ENCODE data around the gene SDSL.

Gene SDSL

DNA sequence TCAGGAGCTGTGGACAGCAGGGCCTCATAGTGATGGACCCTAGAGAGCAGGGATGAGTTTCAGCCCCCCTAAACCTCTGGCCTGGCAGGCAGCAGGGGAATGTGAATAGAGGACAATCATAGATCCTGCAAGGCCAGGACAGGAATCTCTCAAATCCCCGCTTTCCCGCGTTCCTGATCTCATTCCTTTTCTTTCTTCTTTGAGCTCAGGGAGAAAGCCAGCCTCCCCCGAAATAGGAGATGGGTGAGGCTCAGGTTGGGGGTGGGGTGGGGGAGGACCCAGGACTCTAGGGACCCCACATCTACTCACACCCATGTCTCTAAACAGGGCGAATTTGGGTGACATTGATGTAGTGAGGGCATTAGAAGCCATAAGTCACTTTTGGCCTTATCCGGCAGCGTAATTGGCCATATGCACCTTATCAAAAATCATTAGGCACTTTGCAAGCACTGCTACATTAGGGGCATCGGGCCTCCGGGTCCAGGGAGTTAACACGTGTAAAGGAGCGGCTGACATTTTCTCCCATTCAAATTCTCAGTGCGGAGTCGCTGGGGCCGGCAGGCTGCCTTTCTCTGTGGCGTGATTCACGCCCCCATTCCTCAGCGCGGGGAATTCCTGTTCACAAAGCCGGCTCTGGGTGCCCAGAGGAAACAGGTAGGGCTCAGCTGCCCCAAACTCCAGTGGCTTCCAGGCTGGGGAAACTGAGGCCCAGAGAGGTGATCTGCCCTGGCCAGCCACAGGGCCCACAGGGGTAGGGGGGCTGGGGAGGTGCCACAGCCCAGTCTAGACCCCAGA, 48.0 kb downstream of the SDSL start:
- no peak for DNase-seq

DNA sequence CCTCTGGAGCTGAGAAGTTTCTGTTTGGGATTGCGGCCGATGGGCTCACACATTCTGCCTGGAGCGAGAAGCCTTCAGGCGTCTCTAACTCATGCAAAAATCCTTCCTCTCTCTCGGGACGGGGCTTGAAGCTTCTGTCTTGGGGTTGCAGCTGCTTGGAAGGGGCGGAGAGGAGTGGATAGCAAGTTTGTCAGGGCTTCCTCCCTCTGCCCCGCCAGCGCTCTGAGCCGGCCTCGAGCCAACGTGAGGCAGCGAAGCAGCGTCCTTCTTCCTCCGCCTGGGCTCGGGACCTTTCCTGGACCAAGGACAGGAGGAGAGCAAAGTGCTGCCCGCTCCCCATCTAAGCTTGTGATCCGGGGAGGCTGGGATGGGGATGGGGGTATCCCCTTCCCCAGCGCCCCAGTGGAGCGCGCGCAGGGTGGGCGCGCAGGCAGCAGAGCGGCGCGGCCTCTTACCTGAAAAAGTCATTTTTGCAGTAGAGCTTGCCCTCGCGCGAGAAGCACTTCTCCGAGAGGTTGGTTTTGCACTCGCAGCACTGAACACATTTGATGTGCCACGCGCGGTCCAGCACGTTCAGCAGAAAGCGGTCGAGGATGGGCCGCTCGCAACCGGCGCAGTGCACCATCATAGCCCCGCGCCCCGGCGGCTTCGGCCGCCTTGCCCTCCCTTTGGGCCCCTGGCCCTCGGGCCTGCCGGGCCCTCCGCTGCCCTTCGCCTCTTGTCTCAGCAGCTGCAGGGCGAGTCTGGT, 48.9 kb downstream of the SDSL start:
- no peak for DNase-seq

DNA sequence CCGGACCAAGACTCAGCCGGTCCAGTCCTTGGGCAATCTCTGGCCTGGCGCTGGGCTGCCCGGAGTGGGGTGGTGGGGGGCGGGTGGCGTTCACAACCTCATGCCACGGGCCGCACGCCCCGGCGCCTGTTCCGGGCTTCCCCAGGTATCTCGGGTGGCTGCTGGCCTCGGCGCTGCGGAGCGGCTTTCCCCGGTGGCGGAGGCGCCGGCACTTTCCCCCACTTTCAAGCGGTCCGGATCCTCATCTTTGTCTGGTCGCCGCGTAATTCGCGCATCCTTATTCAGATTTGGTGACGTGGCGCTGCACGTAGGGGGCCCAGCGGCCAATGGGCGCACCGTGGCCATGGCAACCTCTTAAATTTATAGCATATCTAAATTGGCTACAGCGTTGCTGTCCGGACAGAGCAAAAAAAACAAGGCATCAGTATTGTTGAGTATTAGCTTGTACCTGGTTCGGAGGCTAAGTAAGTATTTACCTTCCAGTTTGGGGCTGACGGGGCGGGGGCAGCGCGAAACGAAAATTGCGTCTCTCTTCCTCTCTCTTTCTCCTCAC, 49.5 kb downstream of the SDSL start, which contains the start of gene LHX5:
Gene LHX5 (minus strand): TSS at position 253 of the 553 bp plus-strand sequence. CDS start 373 bp downstream, outside the sequence.
- DNase-seq: no peak

DNA sequence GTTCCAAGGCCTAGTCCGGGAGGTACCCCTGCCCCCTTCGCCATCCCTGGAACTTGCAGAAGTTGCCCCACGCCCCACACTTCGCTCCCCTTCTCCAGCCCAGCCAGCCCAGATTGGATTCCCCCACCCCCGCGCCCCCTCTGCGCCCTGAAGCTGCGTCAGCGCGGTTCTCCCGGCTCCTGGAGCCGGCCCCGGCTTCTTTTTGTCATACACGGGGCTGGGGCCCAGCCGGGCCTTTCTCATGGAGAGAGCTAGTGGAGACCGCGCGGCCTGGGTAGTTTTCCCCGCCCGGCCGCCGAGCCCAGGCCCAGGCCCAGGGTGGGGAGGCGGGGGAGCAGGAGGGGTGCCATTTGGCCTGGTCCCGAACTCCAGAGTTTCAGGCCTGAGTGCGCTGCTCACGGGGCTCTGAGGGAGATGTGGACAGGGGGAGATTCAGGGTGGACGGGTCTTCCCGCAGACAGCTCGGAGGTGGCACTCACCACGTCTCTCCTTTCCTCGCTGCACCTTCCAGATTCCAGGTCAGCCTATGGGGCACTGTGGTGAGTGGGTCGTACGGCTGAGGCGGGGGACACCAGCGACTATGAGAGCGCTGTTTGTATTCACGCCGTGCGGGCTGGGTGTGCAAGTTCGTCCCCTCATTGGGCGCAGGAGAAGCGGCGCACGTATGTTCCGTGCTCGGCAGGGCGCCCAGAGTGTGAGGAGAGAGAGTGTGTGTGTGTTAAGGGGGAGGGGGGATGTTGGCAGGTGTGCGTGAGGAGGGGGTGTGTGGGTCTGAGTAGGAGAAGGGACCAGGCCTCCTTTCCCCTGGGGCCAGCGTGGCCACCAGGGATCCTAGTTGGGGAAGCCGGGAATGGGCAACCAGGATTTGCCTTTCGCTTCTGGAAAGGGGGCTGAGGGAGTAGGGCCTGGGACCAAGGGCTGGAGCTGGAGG, 50.3 kb downstream of the SDSL start:
- no peak for DNase-seq

DNA sequence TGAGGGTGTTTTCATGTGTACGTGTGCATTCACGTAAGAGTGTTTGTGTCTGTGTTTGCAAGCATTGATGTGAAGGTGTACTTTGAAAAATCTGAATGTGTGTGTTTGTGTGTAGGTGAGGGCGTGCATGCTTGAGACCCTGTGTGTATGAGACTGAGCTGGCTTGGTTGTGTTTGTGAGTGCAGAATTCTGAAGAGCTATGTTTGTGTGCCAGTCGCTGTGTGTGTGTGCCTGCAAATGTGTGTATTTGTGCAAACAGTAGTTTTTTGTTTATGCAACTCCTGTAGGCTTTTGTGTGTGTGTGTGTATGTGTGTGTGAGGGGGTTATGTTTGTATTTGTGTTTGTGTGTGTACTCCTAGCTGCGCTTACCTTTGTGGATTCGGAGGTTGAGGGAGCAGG, 51.2 kb downstream of the SDSL start:
- DNase-seq: no peak

DNA sequence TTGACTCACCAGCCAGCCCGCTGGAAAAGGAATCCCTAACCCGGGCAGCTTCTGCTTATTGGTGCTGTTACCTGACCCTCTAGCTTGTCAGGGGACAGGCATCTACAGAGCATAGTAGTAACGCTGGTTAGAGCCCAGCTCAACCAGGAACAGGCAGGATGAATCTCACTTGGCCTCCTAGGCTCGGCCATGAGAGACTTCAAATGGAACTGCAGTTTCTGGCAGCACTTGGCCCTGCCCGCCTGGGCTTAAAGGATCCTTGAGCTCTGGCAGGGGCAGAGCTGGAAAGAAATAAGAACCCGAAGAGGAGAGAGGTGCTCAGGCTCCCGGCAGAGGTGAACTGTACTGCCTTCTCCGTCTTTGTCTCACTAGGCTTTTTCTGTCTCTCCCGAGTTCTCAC, 51.8 kb downstream of the SDSL start:
- no peak for DNase-seq

DNA sequence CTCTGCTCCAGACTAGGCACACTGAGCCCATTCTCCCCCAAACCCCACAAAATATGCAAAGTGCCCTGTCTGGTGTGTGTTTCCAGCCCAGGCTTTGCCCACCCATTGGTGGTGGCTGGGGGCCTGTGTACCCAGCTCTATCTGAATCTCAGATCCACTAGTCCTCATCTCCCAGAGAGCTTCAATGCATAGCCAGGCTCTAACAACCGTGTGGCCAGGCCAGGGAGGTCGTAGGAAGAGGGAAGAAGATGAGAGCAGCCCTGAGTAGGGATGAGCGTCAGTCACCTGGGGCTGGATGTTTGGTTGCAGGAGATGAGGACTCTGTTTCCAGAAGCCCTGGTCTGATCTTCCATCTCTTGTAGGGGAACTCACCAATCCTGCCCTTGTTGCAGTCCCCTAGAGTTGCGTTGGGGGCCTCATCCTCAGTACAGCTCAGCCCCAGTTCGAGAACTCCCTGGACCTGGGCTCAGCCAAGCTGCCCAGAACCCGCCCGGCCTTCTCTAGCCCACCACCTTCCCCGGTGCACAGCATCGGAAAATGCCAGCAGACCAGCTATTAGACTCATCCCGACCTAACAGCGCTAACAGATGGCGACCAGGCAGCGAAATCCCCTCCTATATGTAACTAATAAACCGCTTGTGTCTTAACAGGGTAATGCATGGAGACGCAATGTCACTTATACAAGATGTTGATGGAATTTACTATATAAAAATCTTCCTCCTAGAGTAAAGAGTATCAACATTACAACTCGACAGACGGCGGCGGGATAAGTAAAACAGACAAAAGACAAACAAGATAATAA, 52.7 kb downstream of the SDSL start:
- DNase-seq: no peak

DNA sequence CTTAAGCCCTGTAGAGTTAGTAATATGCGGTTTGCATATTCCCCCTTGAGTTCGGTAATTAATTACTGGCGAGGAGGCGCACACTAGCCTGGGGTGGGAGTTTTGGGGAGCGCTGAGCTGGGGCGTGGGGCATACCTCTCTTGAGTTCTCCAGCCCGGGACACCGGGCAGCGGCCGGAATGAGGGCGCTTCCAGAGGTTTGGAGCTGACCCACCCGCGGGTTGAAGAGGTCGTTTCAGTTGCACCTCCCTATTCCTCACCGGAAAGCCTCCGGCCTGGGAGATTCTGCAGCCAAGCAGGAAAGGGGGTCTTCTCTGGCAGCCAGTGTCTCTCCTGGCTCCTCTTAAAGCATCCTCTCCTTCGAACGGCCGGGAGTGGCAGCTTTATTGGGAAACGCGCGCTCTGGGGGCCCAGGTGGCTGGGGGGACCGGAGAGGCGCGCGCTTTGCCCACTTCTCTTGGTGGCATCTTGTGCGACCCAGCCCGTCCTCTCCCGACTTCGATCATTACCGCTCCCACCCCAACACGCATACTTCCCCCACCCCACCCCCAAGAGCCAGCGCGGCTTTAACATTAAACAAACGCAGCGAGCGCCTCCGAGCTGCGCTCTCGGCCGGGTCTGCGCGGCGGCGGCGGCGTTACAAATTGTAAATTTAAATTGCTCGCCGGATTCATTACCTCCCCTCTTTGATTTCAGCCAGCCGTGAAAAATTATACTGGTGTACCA, 53.4 kb downstream of the SDSL start:
- no peak for DNase-seq

DNA sequence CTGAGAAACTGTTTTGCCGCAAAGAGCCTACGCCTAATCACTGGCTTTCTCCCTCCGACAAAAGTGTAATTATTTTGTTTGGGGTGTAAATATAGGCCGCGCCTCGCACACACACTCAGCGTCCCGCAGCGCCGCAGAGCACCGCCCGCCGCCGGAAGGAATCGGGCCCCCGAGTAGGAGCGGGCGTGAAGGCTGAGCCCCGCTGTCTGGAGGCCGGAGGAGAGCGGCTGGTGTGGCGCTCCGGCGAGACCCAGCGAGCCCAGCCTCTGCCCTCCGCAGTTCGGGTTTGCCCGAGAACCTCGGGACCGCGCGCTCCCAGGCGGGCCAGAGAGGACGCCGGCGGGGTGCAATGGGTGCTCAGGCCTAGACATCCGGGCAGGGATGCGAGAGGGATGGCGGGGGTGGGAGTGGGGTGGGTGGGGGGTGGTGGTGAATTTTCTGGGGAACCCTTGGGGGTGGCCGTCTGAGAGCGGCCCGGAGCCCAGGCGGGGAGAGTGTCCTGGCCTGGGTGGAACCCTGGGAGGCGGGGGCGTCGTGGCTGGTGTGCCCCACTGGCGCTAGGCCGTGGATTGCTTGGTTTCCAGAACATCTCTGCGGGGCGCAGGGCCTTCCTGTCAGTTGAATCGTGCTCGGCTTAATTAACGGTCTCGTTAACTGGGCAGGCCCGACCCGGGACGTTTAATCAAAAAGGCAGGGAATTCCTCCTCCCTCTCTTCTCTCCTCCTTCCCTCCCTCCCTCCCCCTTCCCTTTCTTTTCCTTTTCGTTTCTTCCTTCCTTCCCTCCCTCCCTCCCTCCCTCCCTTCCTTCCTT, 54.2 kb downstream of the SDSL start:
- no peak for DNase-seq

DNA sequence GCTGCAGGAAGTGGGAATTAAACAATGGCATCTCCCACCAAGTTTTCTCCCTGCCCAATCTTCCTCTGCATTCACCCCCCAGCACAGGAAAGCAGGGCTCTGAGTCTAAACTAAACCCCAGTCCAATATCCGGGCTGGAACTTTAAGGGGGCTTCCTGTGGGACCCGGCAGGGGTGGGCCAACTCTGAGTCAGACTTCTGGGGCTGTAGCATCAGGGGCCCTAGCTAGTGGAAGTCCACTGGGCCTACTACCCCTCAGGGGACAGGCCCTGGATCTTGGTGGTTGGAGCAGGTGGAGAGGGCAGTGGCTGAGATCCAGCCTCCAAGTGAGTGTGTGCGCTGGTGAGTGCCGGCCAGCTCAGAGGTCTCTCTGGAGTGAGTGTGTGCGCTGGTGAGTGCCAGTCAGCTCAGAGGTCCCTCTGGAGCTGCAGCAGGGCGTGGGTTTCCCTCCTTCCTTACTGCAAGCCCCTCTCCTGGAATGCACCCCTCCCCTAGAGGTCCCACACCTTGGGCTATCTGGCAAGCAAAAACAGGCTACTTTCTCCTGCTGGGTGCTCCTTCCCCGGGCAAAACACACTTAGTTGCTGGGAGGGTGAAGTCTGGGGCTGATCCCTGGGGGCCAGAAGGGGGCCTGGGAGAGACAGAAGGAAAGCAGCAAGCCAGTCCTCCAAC, 55.1 kb downstream of the SDSL start:
- no peak for DNase-seq

DNA sequence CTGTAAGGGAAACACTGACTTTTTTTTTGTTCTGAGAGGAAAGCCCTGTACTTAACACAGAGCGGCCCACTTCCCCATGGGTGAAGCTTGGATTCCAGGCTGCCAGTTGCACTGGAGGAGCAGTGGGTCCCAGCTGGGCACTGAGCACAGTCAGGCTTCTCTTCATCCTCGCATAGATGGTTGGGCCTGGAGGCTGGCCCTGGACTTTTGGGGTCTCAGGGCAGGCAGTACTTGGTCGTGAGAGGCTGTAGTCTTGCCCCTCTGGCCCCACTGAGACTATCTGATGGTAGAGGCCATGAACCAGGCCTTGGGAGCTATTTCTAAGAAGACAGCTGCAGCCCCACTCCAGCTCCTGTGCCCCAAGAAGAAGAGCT, 55.6 kb downstream of the SDSL start:
- DNase-seq: no peak

DNA sequence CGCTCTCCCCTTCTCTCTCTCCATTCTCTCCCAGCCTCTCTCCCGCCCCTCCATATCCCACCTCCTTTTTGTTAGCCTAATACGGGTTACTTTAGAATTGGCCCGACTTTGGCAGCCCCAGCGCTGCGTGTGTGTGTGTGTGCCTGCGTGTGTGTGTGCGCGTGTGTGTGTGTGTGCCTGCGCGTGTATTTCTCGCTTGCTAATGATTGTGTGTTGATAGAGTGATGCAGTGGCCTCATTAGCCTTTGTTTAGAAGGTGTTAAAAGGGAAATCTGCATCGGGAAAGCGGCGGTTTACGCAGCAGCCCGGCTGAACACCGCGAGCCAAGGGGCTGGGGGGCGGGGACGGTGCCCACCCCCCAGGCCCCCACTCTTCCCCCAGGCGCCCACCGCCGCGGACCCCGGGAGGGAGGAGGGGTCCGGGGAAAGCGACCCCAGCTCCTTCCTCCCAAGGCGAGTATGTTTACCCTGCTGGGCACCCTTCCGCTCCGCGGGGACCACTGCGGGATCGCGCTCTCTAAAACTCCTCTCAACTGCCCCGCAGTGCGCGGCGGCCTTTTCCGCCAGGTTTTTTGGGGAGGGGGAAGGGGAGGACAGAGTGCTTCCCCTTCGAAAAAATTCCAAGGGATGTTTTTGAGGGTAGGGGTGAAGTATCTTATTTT, 56.3 kb downstream of the SDSL start:
- DNase-seq: no peak

DNA sequence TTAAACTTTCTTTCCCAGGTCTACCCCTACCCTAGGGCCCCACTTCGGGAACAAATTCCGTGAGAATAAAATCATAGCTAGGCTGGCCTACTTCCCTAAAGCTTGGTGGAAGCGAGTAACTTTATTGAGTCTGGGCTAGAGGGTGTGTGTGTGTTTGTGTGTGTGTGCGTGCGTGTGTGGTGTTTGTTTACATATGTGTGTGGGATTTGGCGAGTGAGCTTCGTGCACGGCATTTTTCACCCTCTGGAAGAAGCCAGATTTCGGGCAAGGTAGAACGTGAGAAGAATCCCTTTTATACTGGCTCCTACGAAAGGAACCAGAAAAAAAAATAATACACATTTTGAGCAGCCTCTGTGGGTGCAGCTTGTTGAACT, 57.0 kb downstream of the SDSL start:
- no peak for DNase-seq

DNA sequence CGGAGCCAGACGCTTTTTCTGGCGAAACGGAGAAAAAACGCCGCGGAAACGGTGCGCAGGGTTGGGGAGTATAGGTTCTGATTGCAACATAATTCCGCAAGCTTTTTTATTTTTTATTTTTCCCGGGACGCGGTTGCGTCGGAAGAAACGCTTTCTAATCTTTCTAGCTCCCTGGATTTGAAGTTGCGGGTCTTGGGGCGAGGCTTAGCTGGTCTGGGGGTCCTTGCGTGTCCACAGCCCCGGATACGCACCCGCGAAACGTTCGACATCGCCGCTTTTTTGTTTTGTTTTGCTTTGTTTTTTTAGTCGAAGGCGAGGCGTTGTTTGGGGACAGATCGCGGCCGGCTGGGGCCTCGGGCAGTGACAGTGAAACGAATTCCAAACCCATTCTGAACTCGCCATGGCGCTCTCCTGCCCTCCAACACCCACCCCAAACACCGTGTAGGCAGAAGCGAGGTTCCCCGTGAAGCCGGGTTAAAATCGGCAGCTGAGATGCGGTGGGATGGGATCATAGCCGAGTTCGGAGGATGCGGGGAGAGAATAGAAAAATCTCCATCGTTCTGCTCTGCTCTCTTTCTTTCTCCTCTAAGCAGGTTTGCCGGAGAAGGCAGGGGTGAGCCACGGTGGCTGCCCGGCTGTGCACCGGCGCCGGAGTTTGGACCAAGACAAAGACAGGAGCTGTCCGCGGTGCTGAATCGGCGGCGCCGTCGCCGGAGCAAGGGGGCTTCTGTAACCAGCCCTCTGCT, 57.6 kb downstream of the SDSL start:
- no peak for DNase-seq

DNA sequence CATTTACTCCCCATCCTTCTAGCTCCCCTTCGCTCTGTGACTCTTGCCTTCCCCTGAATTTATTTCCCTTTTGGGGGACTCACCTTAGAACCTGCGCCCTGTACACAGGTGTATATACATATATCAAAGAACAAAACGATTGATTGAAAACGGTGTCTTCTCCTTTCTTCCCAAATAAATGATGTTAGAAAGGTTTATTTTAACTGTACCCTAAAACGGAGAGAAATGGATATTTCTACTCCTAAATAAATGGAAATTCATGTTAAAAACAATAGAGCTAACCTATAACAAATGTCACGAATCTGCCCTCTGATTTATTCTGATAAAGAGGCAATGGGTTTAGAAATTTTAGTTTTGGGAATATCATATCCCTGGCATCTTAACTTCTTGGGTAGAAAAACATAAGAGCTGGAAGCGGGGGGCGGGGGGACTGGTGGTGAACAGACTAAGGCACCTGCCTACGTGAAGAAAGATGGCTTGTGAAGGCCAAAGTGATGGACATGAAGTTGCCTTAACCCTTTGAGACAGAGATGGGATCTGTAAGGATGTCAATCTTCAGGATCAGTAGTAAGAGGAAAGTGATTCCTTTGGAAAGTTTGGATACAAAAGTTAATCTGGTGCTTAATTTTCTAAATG, 58.3 kb downstream of the SDSL start:
- no peak for DNase-seq

DNA sequence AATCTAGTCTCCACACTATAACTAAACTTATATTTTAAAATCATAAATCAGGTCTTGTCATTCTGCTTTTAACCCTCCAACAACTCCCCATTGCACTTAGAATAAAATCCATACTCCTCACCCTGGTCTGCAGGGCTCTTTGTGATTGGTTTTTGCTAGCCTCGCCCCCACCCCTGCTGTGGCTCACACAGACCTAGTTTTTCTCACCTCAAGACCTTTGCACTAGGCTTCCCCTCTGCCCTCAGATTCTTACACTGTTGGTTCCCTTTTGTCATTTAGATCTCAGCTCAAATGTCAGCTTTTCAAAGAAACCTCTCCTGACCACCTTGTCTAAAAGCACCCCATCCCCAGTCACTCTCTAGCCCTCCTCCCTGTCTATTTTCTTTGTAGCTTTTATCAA, 60.2 kb downstream of the SDSL start:
- no peak for DNase-seq

DNA sequence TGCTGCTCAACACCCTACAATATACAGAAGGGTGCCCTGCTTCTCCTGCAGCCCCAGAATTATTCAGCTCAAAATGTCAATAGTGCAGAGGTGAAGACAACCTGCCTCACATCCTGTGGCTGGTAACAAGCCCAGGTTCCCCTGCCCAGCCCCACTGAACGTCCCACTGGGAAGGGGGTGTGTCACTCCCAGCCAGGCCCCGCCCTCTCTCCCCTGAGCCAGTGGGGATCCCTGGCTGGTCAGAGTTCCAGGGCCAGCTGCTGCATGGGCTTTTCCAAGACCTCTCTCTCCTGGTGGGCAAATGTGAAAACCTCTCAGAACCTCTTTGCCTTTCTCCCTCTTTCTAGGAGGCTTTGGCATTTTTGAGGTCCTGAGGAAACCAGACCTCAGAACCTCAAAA, 63.1 kb downstream of the SDSL start:
- no peak for DNase-seq

DNA sequence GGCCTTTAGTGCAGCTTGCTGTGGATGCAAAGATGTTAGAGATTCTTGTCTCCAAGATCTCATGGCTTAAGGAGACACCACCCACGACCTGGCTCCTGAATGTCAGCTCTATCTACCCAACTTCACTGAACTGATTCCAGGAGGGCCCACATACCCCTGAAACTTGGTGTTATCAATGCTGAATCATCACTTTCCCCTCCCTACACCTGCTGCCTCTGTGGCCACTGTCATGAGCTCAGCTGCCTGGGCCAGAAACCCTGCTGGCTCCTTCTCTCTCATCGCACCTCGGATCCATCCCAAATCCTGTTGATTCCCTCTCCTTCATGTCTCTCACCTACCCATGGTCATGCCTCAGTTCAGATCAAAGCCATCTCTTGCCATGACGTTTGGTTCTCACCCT, 64.5 kb downstream of the SDSL start:
- no peak for DNase-seq

Measured in AML-193 (cell line).